HepG2 (cell line): ENCODE data around the gene PTPRH.

Experiments used
- CHD4 ChIP-seq: fragments of 200-600 bp; sonication (generic); IDR thresholded peaks from 2 replicates; pipeline ENCODE4 v1.7.0; 2017; ENCODE audit warnings: mild to moderate bottlenecking, low read length, borderline replicate concordance
- SCMH1 ChIP-seq: sonication (generic); formaldehyde crosslinking; IDR thresholded peaks from 2 replicates; pipeline ENCODE4 v1.9.0; 2021; ENCODE audit warnings: missing genetic modification reagents, mild to moderate bottlenecking, borderline replicate concordance

DNA sequence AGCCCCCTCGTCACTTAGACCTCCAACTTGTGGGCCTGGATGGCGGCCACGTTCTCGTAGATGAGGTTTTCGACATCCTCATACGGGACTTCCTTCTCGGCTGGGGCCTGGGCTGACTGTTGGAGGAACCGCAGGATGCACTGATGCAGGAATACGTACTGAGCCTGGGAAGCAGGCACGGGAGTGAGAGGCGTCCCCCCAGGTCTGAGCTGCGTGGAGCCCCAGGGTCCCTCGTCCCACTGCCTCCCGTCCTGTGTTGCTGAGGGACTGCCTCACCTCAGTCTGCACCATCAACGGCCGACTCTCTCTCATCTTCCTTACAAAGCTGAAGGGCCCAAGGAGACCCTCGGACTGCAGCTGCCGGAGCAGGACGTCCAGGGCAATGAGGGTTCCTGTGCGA, 27.6 kb downstream of the PTPRH start:
- TF ChIP-seq CHD4, result no peak
- TF ChIP-seq SCMH1 (CRISPR knock-in tag), result no peak
